GM21367 (cell line): ENCODE data around the gene MAPK4.
"Not testable (repeated sequence)": the region's sequence is repeated elsewhere in the genome, so short reads cannot be mapped to it uniquely, and the experiment has no call there.

Experiments
- ATAC-seq: cut with Tn5 transposase; IDR thresholded peaks from one replicate; pipeline ENCODE4 v1.9.1; 2021; ENCODE audit not compliant: unreplicated experiment

Gene MAPK4

GRCh38 chr18:50679656-50680055, 119.8 kb downstream of the MAPK4 start:
- ATAC-seq: no peak

GRCh38 chr18:50680966-50681365, 121.1 kb downstream of the MAPK4 start:
- ATAC-seq: no peak

DNA sequence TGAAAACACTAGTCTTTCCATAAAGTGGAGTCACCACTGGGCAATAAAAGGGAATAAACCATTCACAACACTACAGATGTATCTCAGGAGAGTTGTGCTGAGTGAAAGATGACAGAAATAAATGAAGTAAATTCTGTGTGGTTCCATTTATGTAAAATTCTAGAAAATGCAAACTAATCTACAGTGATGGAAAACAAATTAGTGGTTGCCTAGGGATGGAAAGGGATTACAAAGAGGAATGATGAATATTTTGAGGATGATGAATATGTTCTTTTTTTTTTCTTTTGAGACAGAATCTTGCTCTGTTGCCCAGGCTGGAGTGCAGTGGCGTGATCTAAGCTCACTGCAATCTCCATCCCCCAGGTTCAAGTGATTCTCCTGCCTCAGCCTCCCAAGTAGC, 123.0 kb downstream of the MAPK4 start:
- no peak for ATAC-seq

GRCh38 chr18:50686409-50686808, 126.5 kb downstream of the MAPK4 start:
- ATAC-seq: no peak

GRCh38 chr18:50687491-50687890, 127.6 kb downstream of the MAPK4 start:
- ATAC-seq: no peak

DNA sequence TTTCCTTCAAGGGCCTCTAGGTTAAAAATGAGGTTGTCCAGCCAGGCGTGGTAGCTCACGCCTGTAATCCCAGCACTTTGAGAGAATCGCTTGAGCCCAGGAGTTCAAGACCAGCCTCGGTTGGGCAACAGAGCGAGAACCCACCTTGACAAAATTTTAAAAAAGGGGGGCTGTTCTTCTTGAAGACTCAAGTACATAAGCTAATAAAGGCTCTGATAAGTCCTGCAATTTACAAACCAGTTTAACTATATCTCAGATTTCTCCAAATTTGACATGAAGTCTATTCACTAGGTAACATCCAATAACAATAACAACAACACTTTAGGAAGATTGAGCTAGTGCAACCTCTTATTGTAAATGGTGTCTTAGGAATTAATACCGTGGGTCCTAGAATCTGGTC, 129.7 kb downstream of the MAPK4 start:
- ATAC-seq: no peak

DNA sequence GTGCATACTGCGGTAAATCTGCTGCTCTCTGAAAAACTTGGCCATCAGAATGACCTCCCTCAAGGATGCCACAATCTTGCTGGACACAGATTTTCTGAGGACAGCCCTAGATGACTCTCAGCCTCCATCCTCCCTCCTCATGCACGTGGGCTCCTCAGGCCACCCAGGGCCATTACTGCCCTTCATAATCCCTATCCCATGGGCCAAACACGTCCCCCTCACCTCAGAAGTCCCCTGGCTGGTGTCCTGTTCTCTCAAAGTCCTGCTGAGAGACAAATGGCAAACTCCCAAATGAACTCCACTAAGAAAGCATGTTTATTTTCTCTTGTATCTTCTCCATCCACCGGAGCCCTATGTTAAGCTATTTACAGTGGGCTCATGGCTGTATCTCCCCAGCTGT, 134.3 kb downstream of the MAPK4 start:
- no peak for ATAC-seq

- ATAC-seq: no peak
These were observed 135.7 kb downstream of the MAPK4 start for GRCh38 chr18:50695431-50696176.

DNA sequence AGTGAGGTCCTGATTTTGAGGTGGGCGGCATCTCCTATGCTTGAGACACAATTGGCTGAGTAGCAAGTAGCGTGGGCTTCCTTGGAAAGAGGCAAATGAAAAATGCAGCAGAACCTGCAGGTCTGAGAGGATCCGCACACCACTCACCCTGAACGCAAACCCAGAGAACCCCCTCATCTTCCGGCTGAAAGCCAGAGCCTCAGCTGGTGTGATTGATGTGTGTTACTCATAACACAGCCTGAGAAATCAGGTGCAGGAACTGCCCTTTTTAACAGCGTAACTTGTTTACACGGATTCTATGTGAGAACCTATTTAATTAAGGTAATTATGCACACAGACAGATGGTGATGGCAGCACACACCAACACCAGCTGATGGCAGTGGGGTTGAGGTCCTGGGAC, 136.5 kb downstream of the MAPK4 start:
- no peak for ATAC-seq

DNA sequence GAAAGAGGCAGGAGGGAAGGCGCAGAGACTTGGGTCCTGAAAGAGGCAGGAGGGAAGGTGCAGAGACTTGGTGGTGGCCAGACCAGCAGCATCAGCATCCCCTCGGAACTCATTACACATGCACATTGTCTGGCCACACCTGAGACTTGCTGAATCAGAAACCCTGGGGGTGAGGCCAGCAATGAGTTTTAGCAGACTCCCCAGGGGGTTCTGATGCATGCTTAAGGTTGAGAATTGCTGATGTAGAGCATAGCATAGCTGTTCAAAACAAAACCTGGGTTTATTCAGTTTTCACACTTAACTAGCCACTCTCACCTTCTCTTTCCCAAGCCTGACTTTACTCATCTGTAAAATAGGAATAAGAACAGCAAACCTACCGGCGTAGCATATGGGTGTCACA, 137.0 kb downstream of the MAPK4 start:
- no peak for ATAC-seq

- ATAC-seq: no peak
These were observed 137.6 kb downstream of the MAPK4 start for GRCh38 chr18:50697509-50697908.

DNA sequence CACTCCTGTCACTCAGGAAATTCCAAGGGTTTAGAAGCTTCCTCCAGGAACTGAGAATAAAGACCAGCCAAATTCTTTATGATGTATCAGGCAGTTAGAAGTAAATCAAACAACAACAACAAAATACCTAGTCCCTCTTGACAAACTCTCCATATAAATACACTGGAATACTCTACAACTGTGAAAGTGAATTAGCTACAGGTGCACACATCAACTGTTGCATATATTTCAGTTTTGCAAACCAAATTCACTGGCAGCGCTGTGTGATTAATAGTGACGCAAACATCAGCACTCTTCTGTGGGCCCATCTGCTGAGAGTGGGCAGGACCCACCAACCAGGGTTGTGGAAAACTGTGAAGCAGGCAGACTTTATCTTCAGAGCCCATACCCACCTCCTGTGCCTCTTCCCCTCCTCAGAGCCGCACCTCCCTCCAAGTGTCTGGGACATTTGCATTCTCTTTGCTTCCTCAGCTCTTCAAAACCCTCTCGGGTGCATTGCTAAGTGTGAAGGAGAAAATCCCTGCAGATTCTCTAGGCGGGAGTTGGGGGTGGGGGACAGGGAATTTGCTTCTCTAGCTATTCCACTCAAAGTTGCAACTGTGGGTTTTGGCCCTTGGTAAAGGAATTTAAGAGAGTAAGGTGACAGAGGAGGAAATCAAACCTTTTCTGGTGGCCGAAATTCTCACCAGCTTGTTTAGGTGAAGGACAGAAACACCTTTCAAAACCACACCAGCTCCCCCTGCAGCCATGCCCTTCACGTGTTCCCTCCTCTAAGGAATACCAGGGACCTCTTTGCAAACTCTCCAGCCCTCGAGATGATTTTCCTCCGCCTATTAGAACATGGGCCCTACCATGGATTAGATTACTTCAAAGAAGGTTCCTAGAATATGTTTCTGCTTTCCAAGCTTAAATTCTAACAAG, 140.6 kb downstream of the MAPK4 start:
- no peak for ATAC-seq

DNA sequence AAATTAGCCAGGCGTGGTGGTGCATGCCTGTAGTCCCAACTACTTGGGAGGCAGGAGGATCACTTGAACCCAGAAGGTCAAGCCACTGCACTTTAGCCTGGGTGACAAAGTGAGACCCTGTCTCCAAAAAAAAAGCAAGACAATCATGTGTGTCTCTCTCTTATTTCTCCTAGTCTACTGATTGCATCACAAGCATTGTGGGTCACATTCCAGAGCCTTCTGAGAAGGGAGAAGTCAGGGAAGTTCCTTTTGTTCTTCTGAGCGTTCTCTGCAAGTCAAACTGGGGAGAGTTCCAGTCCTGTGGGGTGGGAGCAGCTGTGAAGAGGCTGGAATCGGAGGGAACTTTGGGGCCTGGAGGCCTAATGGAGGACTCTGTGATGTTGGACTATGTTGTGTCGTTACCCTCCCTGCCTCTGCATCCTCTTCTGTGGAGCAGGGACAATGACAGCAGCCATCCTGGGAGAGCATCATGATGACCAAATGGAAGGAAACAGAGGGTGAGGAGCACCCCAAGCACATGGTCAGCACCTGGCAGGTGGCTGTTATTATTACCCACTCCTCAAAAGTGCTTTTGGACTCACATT, 144.6 kb downstream of the MAPK4 start:
- ATAC-seq: no peak

- no peak for ATAC-seq
These were observed 146.3 kb downstream of the MAPK4 start for GRCh38 chr18:50706199-50706598.

DNA sequence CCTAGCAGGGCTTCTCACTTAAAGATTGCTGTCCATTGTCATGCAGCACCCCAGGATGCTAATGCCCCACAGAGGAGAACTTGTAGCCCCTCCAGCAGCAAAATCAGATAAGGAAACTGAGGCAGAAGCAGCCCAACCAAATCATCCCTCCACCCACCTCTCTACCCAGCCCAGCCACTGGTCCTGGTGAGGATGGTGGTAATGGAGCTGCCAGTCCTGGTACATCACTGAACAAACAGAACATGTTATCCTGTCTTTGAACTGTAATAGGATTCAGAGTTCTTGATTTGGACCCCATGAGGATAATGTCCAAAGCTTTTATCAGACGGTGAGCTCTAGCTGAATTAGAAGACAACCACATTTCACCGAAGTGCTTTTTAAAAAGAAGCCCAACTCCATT, 146.8 kb downstream of the MAPK4 start:
- no peak for ATAC-seq

- not testable (repeated sequence) for ATAC-seq
These were observed 147.4 kb downstream of the MAPK4 start for GRCh38 chr18:50707297-50707696.

DNA sequence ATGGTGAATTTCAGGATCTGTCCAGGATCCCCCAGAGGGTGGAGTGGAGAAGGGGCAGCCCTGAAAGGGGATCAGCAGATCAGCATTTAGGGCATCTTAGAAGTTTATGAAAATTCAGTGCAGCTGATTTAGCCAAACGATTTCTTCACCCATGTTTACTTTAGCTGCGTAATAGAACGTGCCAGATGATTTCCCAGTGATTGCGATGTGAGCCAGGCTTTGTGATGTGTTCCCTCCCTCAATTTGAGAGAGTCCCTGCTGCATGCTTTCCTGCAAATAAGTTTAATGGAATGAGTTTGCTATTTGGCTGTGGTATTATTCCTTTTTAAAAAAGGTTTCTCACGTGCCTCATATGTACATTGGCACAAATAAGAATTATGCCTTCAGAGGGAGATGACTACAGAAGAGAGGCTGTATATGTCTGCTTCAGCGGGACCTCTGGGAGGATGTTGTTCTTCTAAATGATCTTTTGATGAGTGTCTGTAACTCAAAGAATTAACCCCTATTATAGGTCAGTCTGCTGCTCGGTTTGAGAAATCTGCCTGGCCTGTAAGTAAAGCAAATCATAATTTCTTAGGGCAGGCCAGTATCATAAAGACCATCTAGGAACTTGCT, 148.1 kb downstream of the MAPK4 start:
- ATAC-seq: no peak

GRCh38 chr18:50709193-50709592, 149.3 kb downstream of the MAPK4 start:
- ATAC-seq: no peak

- no peak for ATAC-seq
These were observed 151.5 kb downstream of the MAPK4 start for GRCh38 chr18:50711386-50711785.

DNA sequence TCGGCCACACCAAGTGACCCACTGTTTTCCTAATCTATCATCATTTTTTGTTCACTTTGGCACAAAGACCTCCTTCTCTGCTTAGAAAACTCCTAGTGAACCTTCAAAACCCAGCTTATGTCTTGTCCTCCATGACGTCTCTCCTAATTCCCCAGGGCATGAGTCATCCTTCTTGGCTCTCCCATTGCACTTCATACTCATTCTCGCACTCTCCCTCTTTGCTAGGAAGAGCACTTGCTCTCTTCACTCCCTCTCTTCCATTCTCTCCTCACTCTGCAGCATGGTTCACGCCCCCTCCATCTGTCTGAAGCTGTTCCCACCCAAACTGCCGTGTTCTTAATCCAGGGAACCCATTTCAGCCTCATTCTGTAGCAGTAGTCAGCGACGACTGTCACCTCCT, 156.0 kb downstream of the MAPK4 start:
- no peak for ATAC-seq

DNA sequence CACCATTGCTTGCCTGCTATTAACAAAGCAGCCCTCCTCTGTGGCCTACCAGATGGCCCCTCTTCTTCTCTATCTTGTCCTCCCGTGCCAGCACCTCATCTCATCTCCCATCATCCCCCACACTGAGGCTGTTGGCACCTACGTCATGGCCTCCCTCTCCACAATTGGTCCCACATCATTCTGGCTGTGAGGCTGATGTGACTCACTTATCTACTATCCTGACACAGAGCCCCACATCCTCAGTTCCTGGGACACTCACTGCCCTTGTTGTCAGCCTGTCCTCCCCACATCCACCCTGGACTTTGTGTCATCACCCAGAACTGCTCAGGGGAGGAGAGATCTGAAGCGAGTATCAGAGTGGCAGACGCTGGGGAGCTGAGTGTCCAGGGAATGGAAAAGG, 157.0 kb downstream of the MAPK4 start:
- ATAC-seq: no peak
